Astrocyte (in vitro differentiated cells and primary cell): ENCODE measurements around the gene ACOT11. TPM values are rescaled to one million over a fixed set of nuclear protein-coding genes. Genes with fewer than 3 reads are reported as not detected.

Experiments used
- DNase-seq: peaks from one replicate; pipeline ENCODE4 v3.0.0-alpha.2; 2010; ENCODE audit warnings: low read depth
- FAIRE-seq: peaks from 2 replicates; lab custom pipeline; 2011; peaks lifted over from hg19 to GRCh38; lab: Jason Lieb, UNC
- H2AFZ ChIP-seq: 2 replicates; pipeline ENCODE4 v1.6.0; 2012; ENCODE audit warnings: low read depth, low read length, inconsistent platforms
- H3K27ac ChIP-seq: 2 replicates; pipeline ENCODE4 v1.5.1; 2011; ENCODE audit warnings: low read depth, low read length, inconsistent platforms
- H3K27me3 ChIP-seq: 2 replicates; pipeline ENCODE4 v1.6.0; 2011; ENCODE audit warnings: low read length, inconsistent platforms; ENCODE audit not compliant: insufficient read depth
- H3K36me3 ChIP-seq: 2 replicates; pipeline ENCODE4 v1.5.1; 2011; ENCODE audit warnings: low read length, inconsistent platforms; ENCODE audit not compliant: insufficient read depth
- H3K4me1 ChIP-seq: 2 replicates; pipeline ENCODE4 v1.5.1; 2011; ENCODE audit warnings: low read length, inconsistent platforms; ENCODE audit not compliant: insufficient read depth
- H3K4me2 ChIP-seq: 2 replicates; pipeline ENCODE4 v1.6.0; 2012; ENCODE audit warnings: low read length, inconsistent platforms
- H3K4me3 ChIP-seq: 2 replicates; pipeline ENCODE4 v1.5.1; 2011; ENCODE audit warnings: low read depth, mild to moderate bottlenecking, low read length, inconsistent platforms; ENCODE audit not compliant: insufficient read depth
- H3K79me2 ChIP-seq: 2 replicates; pipeline ENCODE4 v1.6.0; 2012; ENCODE audit warnings: mild to moderate bottlenecking, low read length, inconsistent platforms; ENCODE audit not compliant: insufficient read depth
- H3K9ac ChIP-seq: 2 replicates; pipeline ENCODE4 v1.6.0; 2012; ENCODE audit warnings: mild to moderate bottlenecking, low read length, inconsistent platforms
- H3K9me3 ChIP-seq: 2 replicates; pipeline ENCODE4 v1.5.1; 2012; ENCODE audit warnings: low read depth, mild to moderate bottlenecking, low read length, inconsistent platforms; ENCODE audit not compliant: insufficient read depth
- H4K20me1 ChIP-seq: 2 replicates; pipeline ENCODE4 v1.6.0; 2012; ENCODE audit warnings: low read length, inconsistent platforms; ENCODE audit not compliant: insufficient read depth
- H3K27ac Mint-ChIP-seq: one replicate; pipeline ENCODE4 v1.8.0; 2021; ENCODE audit warnings: mild to moderate bottlenecking, mixed read lengths; ENCODE audit not compliant: unreplicated experiment
- H3K27me3 Mint-ChIP-seq: one replicate; pipeline ENCODE4 v1.8.0; 2021; ENCODE audit warnings: low read depth, mixed read lengths; ENCODE audit not compliant: unreplicated experiment
- H3K36me3 Mint-ChIP-seq: one replicate; pipeline ENCODE4 v1.8.0; 2021; ENCODE audit warnings: low read depth, mixed read lengths; ENCODE audit not compliant: unreplicated experiment
- H3K4me1 Mint-ChIP-seq: one replicate; pipeline ENCODE4 v1.8.0; 2021; ENCODE audit warnings: low read depth, mixed read lengths; ENCODE audit not compliant: unreplicated experiment
- H3K4me3 Mint-ChIP-seq: one replicate; pipeline ENCODE4 v1.8.0; 2021; ENCODE audit warnings: mild to moderate bottlenecking, moderate library complexity, mixed read lengths; ENCODE audit not compliant: unreplicated experiment
- H3K9me3 Mint-ChIP-seq: one replicate; pipeline ENCODE4 v1.8.0; 2021; ENCODE audit warnings: mild to moderate bottlenecking, mixed read lengths; ENCODE audit not compliant: unreplicated experiment
- EZH2 ChIP-seq: IDR thresholded peaks from 2 replicates; pipeline ENCODE4 v1.6.1; 2012; ENCODE audit warnings: mild to moderate bottlenecking, low read length, inconsistent platforms; ENCODE audit not compliant: insufficient read depth
- total RNA-seq: library from RNA; stranded (reverse); gene quantifications from 2 replicates; pipeline ENCODE4 v1.2.1, GENCODE V29; 2021
- TF ChIP-seq, protein P1 (sequence below): IDR thresholded peaks from 2 replicates; pipeline ENCODE4 v1.5.1; 2011; ENCODE audit warnings: low read depth, mild to moderate bottlenecking, inconsistent platforms, low read length, moderate library complexity; ENCODE audit not compliant: insufficient read depth

Gene ACOT11
- total RNA-seq, 1 donor from 2014 or later: 1.5 TPM

GRCh38 chr1:54501849-54502248 is 46.2 kb upstream of the ACOT11 start:
- H3K27ac Mint-ChIP-seq: peak overlapping the region; percentile 95
- H3K4me1 Mint-ChIP-seq: peaks cover 39% of the 10 kb centered on the region
- Histone ChIP-seq H3K27me3 (peaks cover 2% of the 10 kb centered on the region), H3K9me3 (no peaks in the 10 kb centered on the region), H3K4me2 (no peak overlapping the region), H3K4me3 (no peak overlapping the region), H3K79me2 (no peaks in the 10 kb centered on the region), H2AFZ (no peak overlapping the region), H4K20me1 (no peaks in the 10 kb centered on the region), H3K9ac (no peak overlapping the region), H3K36me3 (no peaks in the 10 kb centered on the region), H3K4me1 (peaks cover 14% of the 10 kb centered on the region), H3K27ac (no peak overlapping the region)
- no peak for DNase-seq
- peaks cover 2% of the 10 kb centered on the region for H3K27me3 Mint-ChIP-seq
- no peak overlapping the region for H3K4me3 Mint-ChIP-seq
- TF ChIP-seq, protein P1, sequence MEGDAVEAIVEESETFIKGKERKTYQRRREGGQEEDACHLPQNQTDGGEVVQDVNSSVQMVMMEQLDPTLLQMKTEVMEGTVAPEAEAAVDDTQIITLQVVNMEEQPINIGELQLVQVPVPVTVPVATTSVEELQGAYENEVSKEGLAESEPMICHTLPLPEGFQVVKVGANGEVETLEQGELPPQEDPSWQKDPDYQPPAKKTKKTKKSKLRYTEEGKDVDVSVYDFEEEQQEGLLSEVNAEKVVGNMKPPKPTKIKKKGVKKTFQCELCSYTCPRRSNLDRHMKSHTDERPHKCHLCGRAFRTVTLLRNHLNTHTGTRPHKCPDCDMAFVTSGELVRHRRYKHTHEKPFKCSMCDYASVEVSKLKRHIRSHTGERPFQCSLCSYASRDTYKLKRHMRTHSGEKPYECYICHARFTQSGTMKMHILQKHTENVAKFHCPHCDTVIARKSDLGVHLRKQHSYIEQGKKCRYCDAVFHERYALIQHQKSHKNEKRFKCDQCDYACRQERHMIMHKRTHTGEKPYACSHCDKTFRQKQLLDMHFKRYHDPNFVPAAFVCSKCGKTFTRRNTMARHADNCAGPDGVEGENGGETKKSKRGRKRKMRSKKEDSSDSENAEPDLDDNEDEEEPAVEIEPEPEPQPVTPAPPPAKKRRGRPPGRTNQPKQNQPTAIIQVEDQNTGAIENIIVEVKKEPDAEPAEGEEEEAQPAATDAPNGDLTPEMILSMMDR: no peak
- TF ChIP-seq EZH2: no peak
- H3K9me3 Mint-ChIP-seq: peaks cover 5% of the 10 kb centered on the region
- no peaks in the 10 kb centered on the region for H3K36me3 Mint-ChIP-seq
- no peak for FAIRE-seq

DNA sequence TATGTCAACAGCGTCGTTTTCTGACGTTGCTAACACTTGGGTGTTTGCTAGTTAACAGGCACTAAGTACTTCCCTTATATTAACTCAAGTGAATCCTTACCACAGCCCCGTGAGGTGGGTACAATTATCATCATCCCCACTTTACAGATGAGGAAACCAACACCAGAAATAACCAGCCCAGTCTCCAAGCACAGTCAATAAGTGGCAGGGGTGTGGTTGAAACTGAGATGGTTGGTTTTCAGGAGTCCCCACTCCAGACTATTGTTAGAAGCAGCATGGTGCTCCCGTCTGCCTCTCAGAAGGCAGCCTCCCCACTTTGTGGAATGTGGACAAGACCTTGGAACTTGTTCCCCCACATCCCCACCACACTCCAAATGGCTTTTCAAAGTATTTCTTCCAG is 45.7 kb upstream of the ACOT11 start:
- H3K4me2 ChIP-seq: no peak overlapping the region
- Mint-ChIP-seq H3K36me3 (no peaks in the 10 kb centered on the region), H3K27me3 (no peaks in the 10 kb centered on the region), H3K4me3 (no peak overlapping the region), H3K9me3 (peaks cover 2% of the 10 kb centered on the region), H3K4me1 (peaks cover 43% of the 10 kb centered on the region), H3K27ac (peak overlapping the region; percentile 95)
- FAIRE-seq: no peak
- peak overlapping the region; percentile 3 for H3K9ac ChIP-seq
- H3K79me2 ChIP-seq: no peaks in the 10 kb centered on the region
- H3K27ac ChIP-seq: peak overlapping the region; percentile 35
- no peak overlapping the region for H3K4me3 ChIP-seq
- no peaks in the 10 kb centered on the region for H4K20me1 ChIP-seq
- peaks cover 2% of the 10 kb centered on the region for H3K27me3 ChIP-seq
- no peak for TF ChIP-seq EZH2
- TF ChIP-seq, protein P1: no peak
- peak overlapping the region; percentile 2 for H2AFZ ChIP-seq
- peaks cover 14% of the 10 kb centered on the region for H3K4me1 ChIP-seq
- no peaks in the 10 kb centered on the region for H3K9me3 ChIP-seq
- no peaks in the 10 kb centered on the region for H3K36me3 ChIP-seq
- DNase-seq: no peak

GRCh38 chr1:54506594-54506993 is 41.4 kb upstream of the ACOT11 start:
- Histone ChIP-seq H4K20me1 (no peaks in the 10 kb centered on the region), H3K9ac (peak overlapping the region; percentile 37), H3K36me3 (no peaks in the 10 kb centered on the region), H3K79me2 (no peaks in the 10 kb centered on the region), H3K27ac (no peak overlapping the region), H2AFZ (peak overlapping the region; percentile 49), H3K4me1 (peaks cover 6% of the 10 kb centered on the region), H3K27me3 (no peaks in the 10 kb centered on the region), H3K9me3 (no peaks in the 10 kb centered on the region), H3K4me2 (peak overlapping the region; percentile 13), H3K4me3 (no peak overlapping the region)
- peaks cover 3% of the 10 kb centered on the region for H3K9me3 Mint-ChIP-seq
- H3K27ac Mint-ChIP-seq: peak overlapping the region; percentile 81
- no peak for TF ChIP-seq EZH2
- TF ChIP-seq, protein P1: no peak
- peaks cover 24% of the 10 kb centered on the region for H3K4me1 Mint-ChIP-seq
- peaks cover 2% of the 10 kb centered on the region for H3K27me3 Mint-ChIP-seq
- FAIRE-seq: no peak
- H3K36me3 Mint-ChIP-seq: no peaks in the 10 kb centered on the region
- no peak for DNase-seq
- peak overlapping the region; percentile 60 for H3K4me3 Mint-ChIP-seq
